Activated T-helper 9 cell treated with anti-CD3 and anti-CD28 coated beads, Interleukin-2, amount 50 U/mL, for 16 hours (primary cell): ENCODE data around the gene HOXA3.

ENCODE experiments used
- DNase-seq: peaks from one replicate; pipeline ENCODE4 v3.0.0-alpha.2; 2020; ENCODE audit warnings: low read depth

The HOXA3 gene

DNA sequence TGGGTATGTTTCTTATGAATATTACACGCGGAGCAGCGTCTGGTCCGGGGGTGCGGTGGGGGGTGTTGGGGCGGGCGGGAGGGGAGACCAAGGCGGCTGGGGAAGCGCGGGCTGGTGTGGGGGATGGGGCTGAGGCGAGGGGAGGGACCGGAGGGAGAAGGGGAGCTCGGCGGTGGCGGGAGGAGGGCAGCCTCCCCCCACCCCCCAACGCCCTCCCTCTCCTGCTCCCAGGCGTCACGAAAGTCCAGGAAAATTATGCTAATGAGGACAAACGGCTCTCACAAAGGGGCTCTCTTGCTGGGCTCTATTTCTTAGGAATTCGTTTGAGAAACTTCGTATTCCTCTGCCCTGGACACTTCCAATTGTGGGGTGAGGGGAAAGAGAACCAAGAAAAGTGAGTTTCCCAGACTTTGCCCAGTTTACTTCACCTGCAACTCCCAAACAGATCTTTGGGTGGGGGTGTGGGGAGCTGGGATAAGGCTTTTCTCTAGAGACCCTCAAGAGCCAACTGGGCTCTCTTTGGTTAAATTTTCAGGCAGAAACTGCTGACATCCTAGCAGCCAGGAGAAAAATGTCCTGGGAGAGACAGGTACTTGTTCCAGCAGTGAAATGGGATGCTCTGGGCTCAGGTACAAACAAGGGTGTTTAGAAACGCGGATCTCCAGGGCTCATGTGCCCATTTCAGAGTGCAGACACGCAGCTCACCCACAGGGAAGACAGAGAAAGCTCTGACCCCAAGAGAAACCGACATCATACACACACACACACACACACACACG lies 38.2 kb downstream of the HOXA3 start:
- DNase-seq = no peak

DNA sequence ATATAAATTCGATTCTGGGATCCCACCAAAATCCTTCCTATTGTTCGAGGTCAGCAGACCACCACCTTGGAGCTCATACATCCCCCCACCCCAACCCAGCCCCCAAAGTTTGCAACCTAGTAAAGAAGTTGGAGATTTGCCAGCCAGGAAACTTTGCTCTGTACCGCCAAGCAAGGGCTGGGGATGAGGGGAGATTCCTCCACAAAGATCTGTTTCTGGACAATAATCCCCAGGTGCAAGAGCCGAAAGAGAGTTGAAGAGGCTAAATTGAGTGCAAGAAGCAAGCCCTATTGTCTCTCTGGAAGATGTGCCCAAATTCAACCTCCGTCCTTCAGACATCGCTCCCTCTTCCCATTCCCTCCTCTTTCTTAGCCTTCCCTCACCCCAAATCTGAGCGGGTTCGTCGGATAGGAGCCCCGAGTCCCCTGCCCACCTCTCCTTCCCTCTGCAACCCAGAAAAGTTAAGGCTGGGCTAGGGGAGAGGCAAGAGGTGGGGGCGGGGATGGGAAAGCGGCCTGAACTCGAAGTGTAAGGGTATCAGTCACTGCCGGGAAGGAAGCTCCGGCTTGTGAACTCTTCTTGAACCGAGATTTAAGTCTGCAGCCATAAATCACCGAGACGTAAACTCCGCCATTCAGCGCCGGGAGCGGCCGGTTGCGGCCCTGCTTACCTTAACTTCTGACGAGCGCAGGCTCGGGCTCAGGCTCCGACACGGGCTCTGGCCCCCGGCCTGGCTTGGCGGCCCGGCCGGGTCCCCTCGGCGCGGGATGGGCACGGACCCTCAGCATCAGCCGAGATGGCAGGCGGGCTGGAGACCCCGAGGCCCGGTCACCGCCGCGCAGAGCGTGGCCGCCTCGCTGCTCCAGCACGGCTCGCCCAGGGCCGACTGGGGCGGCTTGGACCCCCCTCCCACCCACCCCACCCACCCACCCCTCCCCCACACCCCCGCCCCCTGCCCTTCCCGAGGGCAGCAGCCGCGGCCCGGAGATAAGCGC lies 39.1 kb downstream of the HOXA3 start:
- no peak for DNase-seq

DNA sequence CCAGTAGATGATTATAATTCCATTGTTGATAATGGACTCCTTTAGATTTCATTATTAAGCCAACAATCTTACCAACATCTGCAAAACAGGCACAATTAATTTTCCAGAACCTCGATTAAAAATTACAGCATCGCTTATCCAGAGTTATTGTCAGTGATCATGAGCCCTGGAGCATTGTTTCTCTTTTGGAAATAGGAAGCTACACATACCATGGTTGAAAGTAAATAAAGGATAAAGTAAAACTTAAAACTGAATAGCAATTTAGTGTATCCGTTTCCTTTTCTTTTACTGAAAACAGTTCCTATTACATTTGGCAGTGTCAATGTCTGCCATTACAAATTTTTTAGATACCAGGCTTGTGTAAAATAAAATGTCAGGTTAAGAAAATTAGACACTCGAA lies 40.0 kb downstream of the HOXA3 start:
- no peak for DNase-seq

DNA sequence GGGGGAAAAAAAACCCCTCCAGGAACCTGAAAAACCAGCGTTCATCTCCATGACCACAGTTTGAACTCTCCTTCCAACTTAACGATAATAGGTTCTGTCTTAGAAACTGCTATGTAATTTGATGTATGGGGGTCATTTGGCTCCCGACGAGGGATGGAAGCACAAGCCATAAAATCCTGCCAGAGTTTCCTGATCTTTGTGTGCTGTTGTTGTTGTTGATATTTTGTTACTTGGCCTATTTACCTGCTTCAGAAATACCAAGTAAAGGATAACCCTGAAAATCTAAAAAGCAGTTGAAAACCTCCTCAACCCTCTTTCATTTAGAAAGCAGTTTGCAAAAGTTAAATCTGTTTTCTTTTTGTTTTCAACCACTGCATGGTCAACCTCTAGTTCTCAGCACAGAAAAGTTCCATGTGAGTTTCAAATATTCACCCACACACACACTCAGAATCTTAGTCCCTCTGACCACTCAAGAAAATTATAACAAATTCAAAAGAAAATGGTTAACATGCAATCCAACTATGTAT lies 40.6 kb downstream of the HOXA3 start:
- no peak for DNase-seq

DNA sequence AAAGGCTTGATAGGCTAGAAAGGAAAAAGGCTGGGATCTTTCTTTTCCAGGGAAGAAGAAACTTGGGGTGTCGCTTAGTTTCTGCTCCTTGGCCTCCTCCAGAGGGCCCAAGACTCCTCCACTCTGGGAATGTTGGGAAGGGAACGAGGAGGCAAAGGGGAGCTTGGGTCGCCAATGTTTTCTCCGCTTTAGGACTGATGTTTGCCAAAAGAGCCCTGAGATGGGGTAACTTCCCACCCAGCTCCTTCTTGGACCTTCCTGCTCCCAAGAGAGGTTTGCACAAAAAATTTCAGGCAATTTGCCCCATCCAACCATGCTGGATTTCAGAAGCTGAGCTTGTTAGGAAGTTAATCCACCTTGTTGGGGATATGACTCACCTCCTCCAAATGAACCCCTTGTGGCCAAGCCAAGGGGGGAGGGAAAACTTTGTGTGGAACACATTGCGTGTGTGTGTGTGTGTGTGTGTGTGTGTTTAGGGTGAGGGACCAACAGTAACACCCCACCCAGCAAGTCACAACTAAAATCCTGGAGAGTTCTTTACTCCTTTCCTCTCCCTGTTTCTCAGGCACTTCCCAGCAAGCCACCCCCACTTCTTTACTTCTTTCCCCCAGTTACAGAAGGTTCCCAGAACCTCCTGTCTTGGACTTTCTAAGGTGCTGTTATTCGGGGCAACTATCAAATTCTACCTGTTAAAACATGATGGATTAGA lies 41.2 kb downstream of the HOXA3 start:
- DNase-seq = no peak

DNA sequence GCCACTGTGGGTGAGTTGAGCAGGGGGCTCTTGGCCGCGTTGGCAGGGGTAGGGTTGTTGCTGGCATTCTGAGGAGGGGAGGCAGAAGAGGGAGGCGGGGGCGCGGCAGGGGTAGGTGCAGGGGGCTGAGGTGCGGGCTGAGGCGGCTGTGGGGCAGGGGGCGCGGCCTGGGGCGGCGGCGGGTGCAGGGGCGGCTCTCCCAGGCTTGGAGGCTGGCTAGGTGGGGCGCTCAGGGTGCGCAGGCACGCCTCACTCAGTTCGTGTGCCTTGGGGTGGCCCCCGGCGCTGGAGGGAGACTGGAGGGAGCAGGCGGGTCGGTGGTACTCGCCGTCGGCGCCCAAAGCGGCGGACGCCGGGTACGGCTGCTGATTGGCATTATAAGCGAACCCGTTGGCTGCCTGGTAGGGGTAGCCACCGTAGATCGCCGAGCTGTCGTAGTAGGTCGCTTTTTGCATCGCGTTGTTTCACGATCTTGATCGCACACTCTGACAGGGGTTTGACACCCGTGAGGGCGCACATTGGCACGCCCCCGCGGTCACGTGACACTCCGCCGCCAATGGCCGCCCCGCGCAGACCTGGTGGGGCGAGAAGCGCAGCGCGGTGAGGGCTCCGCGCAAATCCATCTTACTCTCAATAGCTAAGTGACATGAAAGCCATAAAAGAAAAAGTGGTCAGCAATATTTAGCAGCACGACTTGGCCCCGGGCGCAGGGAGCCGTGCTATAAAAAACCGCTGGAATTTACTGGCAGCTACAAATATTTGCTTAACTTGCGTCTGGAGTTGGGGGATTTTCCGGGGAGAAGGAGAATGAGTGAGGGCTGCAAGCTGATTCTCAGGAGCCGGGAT lies 42.0 kb downstream of the HOXA3 start:
- DNase-seq = no peak

DNA sequence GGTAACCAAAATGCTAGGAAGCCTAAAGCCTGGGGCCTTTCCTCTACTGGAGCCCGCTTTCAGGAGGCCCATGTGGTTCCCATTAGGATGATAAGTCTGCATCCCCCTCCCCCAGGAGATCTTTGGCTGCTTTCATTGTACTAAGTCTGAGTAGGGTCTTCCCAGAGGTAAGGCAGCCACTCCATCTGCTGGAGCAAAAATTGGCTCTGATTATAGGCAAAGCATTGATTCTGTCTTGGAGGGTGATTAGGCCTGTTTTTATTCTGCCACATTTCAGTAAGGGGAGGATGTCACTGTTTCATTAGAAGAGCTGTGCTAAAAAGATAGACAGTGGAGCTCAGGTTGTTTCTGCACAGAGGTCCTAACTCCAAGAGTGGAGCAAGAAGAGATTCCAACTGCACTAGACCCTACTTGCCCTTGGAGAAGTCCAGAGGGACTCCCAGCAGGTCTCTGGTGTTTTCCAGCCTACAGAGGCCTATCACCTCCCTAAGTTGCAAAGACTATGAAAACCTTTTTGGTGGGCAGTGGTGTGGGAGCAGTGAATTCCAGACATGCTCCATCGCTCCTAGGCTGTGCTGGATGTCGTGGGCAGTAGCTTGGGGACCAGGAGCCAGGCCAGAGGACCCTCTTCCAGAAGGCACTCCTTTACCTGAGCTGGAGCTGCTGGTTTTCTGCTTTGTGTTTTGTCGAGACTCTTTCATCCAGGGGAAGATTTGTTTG lies 42.8 kb downstream of the HOXA3 start:
- DNase-seq = no peak

DNA sequence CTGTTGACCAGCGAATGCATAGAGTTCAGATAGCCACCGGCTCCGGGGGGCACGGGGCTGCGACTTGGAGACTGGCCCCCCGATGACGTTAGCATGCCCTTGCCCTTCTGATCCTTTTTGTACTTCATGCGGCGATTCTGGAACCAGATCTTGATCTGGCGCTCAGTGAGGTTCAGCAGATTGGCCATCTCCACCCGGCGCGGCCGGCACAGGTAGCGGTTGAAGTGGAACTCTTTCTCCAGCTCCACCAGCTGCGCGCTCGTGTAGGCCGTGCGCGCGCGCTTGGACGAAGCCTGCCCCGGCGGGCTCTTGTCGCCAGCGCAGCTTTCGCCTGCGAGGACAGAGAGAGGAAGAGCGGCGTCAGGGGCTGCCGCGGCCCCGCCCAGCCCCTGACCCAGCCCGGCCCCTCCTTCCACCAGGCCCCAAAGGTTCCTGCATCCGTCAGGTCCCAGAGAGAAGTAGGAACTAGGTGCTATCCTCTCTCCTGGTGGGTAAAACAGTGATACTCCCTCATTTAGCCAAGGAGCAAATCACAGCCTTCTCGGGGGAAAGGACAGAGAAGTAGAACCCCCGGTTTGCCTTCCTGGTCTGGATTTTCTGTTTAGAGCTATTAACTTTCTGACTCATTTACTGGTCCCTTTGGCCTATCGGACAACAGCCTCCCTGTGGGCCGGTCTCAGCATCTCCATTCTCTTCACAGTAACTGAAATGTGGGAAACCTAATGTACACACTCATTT lies 43.8 kb downstream of the HOXA3 start:
- no peak for DNase-seq

DNA sequence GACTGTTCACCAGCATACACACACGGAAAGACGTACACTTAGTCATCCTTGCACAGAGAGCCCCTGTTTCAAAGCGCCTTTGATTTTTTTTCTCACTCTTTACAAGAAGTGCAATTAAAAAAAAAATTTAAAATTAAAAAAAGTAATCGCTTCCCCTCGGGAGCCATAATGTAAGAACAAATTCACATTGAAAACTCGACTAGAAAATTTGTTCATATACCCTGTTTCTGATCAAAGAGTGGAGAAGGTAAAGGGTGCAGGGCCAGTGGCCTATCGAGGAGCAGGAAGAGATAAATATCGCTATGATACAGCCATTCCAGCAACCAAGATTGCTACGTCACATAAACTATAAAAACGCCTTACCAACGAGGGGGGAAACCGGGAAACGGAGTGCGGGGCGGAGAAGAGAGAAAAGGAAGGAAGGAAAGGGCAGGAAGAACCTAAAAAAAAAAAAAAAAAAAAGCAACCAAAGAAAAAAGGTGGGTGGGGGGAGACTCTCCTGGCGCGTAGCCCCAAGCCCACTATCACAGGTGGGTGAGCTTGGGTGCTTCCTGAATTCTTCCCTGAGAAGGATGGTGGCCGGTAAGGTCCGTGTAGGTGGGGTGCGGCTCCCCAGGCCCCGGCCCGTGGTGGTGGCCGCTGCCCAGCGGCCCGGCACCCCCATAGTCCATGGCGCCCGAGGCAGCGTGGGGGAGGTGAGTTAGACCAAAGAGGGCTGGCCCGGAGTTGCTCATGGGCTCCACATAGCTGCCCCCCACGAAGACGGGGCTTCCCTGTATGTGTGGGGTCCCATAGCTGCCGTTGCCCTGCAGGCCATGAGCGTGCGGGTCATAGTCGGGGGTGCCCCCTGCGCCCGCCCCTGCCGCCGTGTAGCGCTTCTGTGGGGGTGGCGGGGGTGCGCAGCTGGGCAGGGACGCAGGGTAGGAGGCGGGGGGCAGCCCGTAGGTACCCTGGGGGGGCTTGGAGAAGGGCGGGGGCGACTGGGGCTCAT lies 44.7 kb downstream of the HOXA3 start:
- DNase-seq = no peak

DNA sequence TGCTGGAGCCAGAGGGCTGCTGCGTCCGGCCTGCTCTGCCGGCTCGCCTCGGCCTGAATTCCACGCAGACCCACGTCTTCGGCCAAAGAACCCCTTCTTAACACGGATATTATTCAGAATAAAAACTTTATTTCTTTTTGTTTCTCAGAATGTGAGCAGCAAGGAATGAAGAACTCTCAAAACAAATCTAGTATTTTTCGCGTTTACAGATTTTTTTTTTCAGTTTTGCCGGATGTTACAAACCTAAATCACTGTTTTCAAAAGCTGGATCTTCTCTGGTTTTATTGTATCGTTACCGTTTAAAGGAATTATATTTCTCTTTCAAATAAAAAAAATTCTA lies 45.5 kb downstream of the HOXA3 start:
- no peak for DNase-seq

DNA sequence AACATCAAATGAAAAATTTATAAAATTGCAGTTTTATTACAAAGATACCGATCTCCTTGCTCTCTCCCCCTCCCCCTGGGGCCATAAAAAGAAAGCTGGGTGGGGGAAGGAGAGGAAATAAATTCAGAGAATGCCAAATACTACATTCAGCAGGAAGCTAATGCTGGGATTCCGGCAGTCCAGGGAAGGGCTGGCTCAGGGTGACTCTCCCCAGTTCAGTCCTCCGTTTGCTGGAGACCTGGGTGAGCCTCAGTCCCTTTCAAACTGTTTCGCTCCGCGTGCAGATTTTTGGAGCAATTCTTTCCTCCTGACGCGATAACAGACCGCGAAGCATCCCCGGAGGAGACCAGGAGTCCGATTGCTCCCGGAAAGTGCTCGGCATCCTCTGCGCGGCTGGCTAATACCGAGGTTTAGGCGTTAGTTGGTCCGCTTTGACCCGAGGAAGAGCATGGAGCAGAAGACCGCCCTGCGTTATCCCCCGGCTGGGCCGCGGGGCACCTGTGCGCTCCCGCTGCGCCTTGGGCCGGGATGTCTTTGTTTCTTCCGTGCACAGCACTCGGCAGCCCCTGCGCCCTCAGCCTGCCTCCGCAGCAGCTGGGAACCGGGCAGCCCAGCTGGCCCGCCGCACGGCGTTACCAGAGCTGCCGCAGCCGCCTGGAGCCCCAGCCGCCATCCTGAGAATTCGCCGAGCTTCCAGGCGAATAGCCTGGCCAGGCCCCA lies 46.0 kb downstream of the HOXA3 start:
- DNase-seq = no peak

DNA sequence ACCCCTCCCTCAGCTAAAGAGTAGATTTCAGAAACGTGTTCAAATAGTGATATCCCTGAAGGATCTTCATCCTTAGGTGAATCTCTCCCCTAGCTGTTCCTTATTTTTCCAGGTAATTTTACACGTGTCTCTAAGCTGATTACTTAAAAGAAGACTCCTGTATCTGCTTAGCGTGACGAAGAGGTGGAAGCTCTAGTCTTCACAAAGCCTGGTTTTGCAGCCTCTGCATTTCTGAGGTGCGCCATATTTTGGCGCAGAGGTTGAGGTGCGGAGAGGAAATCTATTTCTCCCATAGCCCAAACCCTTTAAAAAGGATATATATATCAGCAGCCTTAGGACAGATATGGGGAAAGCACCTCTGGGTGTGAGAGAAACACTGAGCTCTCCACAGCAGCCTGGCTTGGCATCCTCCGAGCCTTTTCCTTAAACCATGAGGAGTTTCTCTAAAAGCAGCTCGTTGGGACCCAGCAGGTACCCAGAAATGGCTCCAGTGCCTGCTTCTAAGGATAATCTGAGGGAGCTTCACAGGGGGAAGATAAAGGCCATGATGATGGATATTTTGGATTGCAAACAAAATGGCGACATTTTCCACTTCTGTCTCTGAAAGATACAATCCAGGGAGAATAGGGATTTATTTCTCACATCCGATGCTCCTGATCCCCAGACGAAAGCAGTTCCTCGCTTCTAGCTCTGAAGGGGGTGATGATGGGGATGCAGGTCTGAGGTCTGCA lies 46.9 kb downstream of the HOXA3 start:
- no peak for DNase-seq

DNA sequence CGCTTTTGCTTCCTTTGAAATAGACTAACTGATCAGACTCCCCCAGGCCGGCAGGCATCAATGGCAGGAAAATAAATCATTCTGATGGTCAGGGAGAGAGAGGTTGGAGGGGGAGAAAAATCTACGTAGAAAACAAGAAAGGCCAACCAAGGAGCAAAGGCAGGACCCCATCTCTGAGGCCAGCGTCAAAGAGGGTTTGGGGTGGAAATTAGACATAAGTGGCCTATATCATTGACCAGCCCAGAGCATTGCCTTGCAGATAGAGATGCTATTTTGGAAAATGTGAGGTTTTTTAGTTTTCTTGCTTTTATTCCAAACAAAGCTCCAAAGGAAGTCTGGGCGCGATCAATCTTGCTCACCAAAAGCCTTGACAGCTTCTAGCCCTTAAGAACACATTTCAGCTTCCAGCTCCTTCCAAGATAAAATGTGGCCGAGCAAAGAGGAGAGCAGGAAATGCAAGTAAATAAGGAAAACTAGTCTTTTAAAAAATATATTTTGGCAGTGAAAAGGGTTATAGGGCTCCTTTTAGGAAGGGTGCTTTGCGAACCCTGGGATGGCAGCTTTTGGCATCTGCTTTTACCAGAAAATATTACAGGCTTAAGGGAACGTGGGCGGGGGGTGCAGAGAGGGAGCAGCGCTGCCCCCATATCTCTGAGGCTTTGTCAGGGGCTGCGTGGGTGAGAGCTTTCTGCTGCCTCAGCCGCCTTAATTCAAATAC lies 47.9 kb downstream of the HOXA3 start:
- no peak for DNase-seq

DNA sequence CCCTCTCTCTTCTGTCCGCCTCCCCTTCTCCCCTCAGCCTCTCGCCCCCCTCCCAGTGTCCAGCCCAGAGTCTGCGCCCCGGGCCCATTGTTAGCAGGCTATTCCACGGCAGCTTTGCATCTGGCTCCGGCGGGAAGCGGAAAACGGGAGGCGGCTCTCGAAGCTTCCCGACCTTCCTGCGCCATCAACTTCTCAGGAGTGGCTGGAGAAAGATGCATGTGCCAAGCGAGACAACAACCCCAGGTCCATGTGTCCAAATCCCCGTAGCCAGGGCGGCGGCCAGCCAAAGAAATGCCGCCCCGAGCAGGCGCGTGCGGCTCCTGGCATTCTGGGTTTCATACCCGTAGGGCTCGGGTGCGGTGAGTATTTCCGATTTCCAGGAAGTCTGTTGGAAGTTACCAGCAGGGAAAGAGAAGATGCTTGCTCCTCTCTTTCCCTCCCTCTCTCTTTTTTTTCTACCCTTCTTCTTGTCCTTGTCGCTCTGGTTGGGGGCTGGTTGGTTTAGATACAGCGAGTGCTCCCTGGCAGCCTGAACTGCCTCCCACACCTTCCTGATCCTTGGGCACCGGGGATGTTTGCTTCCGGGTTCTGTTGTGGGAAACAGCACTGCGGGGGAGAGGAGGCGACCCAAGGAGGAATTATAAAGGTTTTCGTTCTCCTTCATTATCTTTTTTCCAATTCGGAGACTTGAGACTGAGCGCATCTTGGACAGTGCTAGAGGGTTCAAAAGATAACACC lies 48.7 kb downstream of the HOXA3 start:
- no peak for DNase-seq

DNA sequence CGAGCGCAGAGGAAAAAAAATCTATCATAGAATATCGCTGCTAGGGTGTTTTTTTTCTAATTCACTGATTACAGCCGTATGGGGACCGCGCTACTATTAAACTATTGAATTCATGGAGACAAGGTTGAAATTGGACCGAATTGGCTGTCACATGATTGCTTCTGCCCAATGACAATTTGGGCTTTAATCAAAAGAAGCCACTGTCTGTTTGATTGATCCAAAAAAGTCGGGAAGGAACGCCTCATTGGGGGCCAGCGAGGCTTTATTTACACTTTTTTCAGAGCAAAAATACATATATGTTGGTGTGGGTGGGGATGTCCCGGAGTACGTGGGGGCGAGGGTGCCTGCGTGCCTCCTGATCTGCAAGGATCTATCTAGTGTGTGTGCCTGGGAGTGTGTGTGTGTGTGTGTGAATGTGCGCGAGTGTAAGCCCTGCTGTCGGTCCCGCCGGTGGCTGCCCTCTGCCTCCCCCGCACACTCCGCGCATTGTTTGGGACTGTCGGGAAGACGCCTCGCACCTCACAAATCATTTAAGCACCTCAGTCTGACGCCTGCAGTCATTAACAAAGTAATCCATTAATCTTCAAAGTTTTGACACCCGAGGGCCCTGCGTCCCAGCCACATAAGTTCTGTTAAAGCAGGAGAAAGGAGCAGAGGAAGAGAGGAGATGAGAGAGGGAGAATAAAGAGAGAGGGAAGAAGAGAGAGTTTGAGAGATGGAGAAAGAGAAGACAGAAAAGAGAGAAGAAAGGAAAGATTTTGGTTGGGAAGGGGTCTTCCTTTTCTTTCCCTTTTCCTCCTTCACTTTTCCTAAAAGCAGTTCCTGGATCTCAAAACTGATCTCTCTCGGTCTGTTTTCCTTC lies 49.6 kb downstream of the HOXA3 start, which contains the start of gene HOXA2:
TSS of gene HOXA2 (minus strand) at position 103 of the 862 bp plus-strand sequence. CDS start 183 bp downstream, outside the sequence.
- DNase-seq = no peak
